Cardiac fibroblast (primary cell): Measurements from ENCODE around the gene A4GALT.

Experiments
- DNase-seq, 2 donors: peaks; one replicate each; pipeline versions ENCODE4 v3.0.0 to v3.0.0-alpha.2; 2010; ENCODE audit warnings: low read depth in 2 of 2
- H3K4me3 ChIP-seq, 2 donors: replicated peaks in 1 of 2; 1 replicate in 1 of 2; 2 replicates in 1 of 2; pipeline ENCODE4 v1.5.1; 2011; ENCODE audit warnings: low read depth in 2 of 2, low read length in 2 of 2, mild to moderate bottlenecking in 2 of 2, moderate library complexity in 1 of 2
- TF ChIP-seq, protein P1 (sequence below): IDR thresholded peaks from one replicate; pipeline ENCODE4 v1.5.1; 2011; ENCODE audit warnings: low read depth, mild to moderate bottlenecking, low read length, inconsistent platforms

Gene A4GALT

GRCh38 chr22:42702675-42703074 is 18.0 kb downstream of the A4GALT start:
- no peak for DNase-seq
- TF ChIP-seq, protein P1, sequence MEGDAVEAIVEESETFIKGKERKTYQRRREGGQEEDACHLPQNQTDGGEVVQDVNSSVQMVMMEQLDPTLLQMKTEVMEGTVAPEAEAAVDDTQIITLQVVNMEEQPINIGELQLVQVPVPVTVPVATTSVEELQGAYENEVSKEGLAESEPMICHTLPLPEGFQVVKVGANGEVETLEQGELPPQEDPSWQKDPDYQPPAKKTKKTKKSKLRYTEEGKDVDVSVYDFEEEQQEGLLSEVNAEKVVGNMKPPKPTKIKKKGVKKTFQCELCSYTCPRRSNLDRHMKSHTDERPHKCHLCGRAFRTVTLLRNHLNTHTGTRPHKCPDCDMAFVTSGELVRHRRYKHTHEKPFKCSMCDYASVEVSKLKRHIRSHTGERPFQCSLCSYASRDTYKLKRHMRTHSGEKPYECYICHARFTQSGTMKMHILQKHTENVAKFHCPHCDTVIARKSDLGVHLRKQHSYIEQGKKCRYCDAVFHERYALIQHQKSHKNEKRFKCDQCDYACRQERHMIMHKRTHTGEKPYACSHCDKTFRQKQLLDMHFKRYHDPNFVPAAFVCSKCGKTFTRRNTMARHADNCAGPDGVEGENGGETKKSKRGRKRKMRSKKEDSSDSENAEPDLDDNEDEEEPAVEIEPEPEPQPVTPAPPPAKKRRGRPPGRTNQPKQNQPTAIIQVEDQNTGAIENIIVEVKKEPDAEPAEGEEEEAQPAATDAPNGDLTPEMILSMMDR: no peak
- no peak overlapping the region for H3K4me3 ChIP-seq

DNA sequence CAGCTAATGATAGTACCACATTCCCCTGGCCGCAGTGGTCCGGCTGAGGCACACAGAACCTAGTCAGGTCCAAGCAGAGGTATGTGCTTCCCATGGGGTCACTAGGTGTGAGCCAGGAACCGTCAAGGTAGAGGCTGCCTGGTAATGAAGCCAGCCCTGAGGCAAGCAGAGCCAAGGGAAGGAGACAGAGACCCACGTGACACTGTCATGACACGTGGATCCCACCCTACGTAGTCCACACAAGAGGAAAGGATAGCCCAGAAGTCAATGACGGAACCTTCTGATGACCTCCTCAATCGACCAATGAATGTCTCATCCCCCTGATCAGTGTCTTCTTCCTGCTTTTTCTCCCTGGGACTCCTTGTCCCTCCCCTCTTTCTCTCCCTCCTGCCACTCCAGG is 19.0 kb downstream of the A4GALT start:
- TF ChIP-seq, protein P1: no peak
- no peak overlapping the region for H3K4me3 ChIP-seq
- no peak for DNase-seq

- TF ChIP-seq, protein P1: no peak
- no peak for DNase-seq
- H3K4me3 ChIP-seq: no peak overlapping the region
Measured at GRCh38 chr22:42700901-42701300, 19.8 kb downstream of the A4GALT start.

DNA sequence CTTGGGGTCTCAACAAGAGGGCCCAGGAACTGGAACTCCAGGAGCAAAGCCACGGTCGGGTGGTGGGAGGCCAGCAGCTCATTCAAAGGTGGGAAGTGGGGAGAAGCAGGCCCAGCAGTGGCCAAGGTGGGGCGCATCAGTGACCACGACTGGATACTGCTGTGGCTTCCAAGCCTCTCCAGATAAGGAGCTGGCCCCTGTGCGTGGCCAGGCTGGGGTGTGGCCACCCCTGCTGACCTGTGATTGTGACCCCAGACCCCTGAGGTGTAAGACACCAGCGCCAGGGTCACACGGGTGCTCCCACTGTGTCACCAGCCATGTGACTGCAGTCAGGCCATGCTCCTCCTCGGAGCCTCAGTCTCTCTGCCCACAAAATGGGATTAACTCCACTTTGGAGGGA is 20.3 kb downstream of the A4GALT start:
- H3K4me3 ChIP-seq: no peak overlapping the region
- no peak for DNase-seq
- TF ChIP-seq, protein P1: no peak

DNA sequence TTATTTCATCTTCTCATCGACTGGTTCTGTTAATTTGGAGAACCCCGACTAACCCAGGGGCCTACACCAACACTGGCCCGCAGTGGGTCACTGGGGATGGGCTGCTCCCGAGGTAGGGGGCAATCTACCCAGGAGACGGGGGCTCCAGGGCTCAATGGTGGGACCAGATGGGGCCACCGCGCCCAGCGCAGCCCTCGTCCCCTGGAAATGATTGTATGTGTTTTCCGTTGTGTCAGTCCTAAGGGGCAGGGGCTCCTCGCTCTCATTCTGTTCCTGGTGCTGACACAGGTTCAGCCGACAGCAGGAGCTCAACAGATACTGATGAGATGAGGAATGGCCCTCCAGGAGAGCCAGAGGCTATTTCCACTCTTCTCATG is 20.7 kb downstream of the A4GALT start:
- TF ChIP-seq, protein P1: no peak
- DNase-seq: no peak
- no peak overlapping the region for H3K4me3 ChIP-seq

DNA sequence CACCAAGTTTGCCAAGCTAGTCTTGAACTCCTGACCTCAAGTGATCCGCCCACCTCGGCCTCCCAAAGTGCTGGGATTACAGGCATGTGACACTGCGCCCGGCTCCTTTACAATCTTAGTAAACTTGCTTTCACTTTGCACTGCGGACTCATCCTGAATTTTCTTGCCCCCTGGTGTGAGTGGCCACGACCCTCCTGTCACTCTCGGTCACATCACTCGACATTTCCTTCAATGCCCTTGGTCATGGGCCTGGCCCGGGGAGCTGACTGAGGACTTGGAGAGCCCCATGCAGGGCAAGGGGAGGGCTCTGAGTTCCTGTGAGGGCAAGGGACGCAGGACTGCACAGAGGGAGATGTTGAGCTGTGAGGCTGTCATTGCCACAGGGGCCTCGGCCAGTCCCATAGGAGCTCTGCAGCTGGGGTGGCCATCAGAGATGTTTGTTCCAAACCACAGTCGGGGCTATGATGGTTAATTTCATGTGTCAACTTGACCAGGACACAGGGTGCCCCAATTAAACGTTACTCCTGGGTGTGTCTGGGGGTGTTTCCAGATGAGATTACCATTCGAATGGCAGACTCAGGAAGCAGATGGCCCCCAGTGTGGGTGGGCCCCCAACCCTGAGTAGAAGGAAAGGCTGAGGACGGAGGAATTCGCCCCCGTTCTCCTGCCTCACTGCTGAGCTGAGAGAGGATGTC is 21.2 kb downstream of the A4GALT start:
- H3K4me3 ChIP-seq: no peak overlapping the region
- DNase-seq: no peak
- TF ChIP-seq, protein P1: no peak

- no peak overlapping the region for H3K4me3 ChIP-seq
- peak; percentile 89 to 96 for DNase-seq
- TF ChIP-seq, protein P1: no peak
Measured at GRCh38 chr22:42697542-42698013, 23.1 kb downstream of the A4GALT start.
